ENCODE measurements around the gene GALNT18. TPM values are rescaled to one million over a fixed set of nuclear protein-coding genes. Genes with fewer than 3 reads are reported as not detected.

The GALNT18 gene
- total RNA-seq, 1 donor from 2014 or later = 5.5 TPM

DNA sequence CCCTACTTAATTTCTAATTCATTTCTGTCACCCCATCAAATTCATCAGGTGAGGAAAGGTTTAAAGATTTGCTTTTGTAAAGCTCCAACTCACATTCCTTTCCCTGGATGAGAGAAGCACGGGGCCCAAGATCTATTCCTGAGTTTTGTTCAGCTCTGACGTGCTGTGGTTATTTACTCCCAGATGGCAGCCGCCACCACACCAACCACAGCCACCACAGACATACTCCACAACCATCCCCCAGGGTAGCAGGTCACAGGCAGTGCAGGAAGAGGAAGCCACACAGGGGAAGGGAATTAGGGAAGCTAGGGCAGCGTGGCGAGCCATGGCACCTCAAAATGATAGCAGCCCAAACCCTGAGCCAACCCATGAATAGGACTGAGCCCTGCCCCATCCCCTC lies 205.3 kb downstream of the GALNT18 start:
- intact Hi-C loops (cut with micrococcal nuclease) = no loop called here
- no peak overlapping the region for H3K27ac Mint-ChIP-seq
- H3K4me3 Mint-ChIP-seq (ENCODE audit: low read depth) = no peak overlapping the region

DNA sequence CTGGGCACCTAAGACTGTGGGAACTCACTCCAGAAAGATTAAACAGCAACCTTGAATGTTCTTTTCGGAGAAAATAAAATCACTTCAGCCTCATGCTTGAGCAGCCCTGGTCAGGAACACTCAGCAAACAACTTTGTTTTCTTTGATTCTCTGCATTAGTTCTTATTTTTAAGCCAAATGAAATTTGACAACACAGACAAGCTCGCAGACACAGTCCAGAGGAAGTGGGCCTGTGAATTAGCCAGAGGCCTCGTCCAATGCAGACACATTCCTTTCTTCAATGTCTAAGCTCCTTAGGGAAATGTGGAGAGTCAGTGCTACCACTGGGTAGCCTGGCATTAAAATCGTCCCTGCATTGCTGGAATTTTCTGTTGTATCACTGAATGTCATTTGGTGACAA lies 205.9 kb downstream of the GALNT18 start:
- no peaks in the 10 kb centered on the region for H3K9me3 Mint-ChIP-seq
- intact Hi-C loops (cut with micrococcal nuclease) = no loop called here
- H3K36me3 Mint-ChIP-seq (ENCODE audit: low read depth) = no peaks in the 10 kb centered on the region
- no peak for DNase-seq (ENCODE audit: low spot score)
- peaks cover 12% of the 10 kb centered on the region for H3K27me3 Mint-ChIP-seq (ENCODE audit: low read depth)
- H3K4me3 Mint-ChIP-seq (ENCODE audit: low read depth) = no peak overlapping the region
- H3K4me1 Mint-ChIP-seq (ENCODE audit: low read depth) = peaks cover 4% of the 10 kb centered on the region
- H3K27ac Mint-ChIP-seq = no peak overlapping the region

More for the DNA sequence above, 205.3 kb downstream of the GALNT18 start:
- H3K27me3 Mint-ChIP-seq (ENCODE audit: low read depth) = peaks cover 12% of the 10 kb centered on the region
- no peaks in the 10 kb centered on the region for H3K36me3 Mint-ChIP-seq (ENCODE audit: low read depth)
- no peak for DNase-seq (ENCODE audit: low spot score)
- H3K9me3 Mint-ChIP-seq = no peaks in the 10 kb centered on the region
- H3K4me1 Mint-ChIP-seq (ENCODE audit: low read depth) = peaks cover 4% of the 10 kb centered on the region

DNA sequence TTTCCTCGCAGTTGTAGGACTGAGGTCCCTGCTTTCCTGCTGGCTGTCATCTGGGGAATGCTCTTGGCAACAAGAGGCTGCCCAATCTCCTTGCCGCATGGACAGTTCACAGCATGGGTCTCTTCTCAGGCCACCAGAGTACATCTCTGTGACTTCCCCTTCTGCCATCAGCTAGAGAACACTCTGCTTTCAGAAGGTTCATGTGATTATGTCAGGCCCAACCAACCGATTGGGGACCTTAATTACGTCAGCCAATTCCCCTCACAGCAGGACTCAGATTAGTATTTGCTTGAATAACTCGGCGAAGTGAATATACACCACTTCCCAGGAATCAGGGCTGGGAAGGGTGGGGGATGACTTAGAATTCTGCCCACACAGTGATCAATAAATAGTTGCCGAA lies 206.8 kb downstream of the GALNT18 start:
- Mint-ChIP-seq H3K4me3 (ENCODE audit: low read depth) (no peak overlapping the region), H3K36me3 (ENCODE audit: low read depth) (no peaks in the 10 kb centered on the region), H3K27me3 (ENCODE audit: low read depth) (peaks cover 12% of the 10 kb centered on the region), H3K4me1 (ENCODE audit: low read depth) (peaks cover 4% of the 10 kb centered on the region), H3K27ac (no peak overlapping the region), H3K9me3 (no peaks in the 10 kb centered on the region)
- intact Hi-C loops (cut with micrococcal nuclease) = no loop called here
- DNase-seq (ENCODE audit: low spot score) = no peak

DNA sequence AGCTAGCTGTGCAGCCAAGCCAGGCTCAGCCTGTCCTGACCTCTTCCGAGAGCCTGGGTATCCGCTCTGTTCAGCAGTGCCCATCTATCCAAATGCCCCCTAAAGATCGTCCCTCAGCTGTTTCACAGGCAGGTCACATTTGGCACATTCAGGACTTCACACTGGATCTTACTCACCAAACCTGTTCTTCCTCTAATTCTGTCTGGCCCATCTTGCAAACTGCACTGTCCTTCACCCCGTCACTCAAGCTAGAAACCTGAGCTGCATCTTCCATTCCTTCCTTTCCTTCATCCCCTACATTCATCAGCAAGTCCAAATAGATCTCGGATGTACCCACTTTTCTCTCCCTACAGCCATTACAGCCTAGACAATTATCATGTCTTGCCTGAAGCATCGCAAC lies 208.0 kb downstream of the GALNT18 start:
- Mint-ChIP-seq H3K27me3 (ENCODE audit: low read depth) (peaks cover 12% of the 10 kb centered on the region), H3K36me3 (ENCODE audit: low read depth) (no peaks in the 10 kb centered on the region), H3K27ac (no peak overlapping the region), H3K4me3 (ENCODE audit: low read depth) (no peak overlapping the region), H3K9me3 (no peaks in the 10 kb centered on the region), H3K4me1 (ENCODE audit: low read depth) (peaks cover 4% of the 10 kb centered on the region)
- DNase-seq (ENCODE audit: low spot score) = no peak
- intact Hi-C loops (cut with micrococcal nuclease) = no loop called here

DNA sequence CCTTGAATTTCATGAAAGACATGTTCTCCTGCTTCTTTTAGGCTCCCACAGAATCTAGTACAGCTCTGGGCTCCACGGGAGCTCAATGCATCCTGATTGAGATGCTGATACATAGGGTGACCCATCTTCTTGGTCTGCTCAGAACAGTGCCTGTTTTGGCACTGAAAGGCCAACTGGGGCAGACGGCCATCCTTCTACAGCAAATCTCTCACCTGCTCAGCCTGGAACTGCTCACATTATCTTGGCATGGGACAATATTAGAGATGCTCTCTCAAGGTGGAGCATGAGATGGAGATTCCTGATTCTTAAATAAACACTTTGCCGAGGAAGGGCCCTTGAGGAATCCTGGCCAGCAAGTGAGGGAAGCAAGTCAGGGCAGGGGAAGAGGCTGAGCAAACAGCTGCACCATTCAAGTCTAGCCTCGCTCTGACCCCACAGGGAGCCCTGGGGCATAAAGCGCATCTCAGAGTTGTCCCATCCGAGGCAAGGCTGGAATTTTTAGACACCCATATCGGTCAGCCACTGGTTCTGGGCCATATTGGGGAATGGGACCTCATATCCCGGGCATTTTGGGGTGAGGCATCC lies 210.3 kb downstream of the GALNT18 start:
- H3K9me3 Mint-ChIP-seq = no peaks in the 10 kb centered on the region
- intact Hi-C loops (cut with micrococcal nuclease) = no loop called here
- no peak overlapping the region for H3K4me3 Mint-ChIP-seq (ENCODE audit: low read depth)
- no peak overlapping the region for H3K27ac Mint-ChIP-seq
- peaks cover 4% of the 10 kb centered on the region for H3K27me3 Mint-ChIP-seq (ENCODE audit: low read depth)
- no peaks in the 10 kb centered on the region for H3K36me3 Mint-ChIP-seq (ENCODE audit: low read depth)
- DNase-seq (ENCODE audit: low spot score) = no peak
- H3K4me1 Mint-ChIP-seq (ENCODE audit: low read depth) = no peaks in the 10 kb centered on the region

DNA sequence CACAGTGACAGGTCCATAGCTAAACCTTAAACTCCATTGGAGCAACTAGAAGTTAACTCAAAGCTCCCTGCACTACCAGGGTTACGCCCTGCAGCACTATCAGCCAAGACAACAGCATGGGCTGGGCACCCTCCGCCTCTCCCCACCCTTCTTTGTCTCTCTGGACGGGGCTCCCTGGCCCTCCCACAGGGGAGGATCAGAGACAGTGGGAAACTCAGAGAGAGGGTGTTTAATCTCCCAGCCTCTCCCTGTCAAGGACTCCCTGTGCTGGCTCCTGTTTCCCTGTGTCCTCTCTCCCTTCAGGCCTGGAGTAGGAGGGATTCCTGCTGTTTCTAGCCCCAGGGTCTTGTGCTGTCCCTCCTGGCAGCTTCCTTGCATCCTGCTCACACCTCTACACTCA lies 211.9 kb downstream of the GALNT18 start:
- DNase-seq (ENCODE audit: low spot score) = no peak
- Mint-ChIP-seq H3K4me3 (ENCODE audit: low read depth) (no peak overlapping the region), H3K27ac (no peak overlapping the region), H3K36me3 (ENCODE audit: low read depth) (no peaks in the 10 kb centered on the region), H3K9me3 (no peaks in the 10 kb centered on the region), H3K4me1 (ENCODE audit: low read depth) (no peaks in the 10 kb centered on the region), H3K27me3 (ENCODE audit: low read depth) (no peaks in the 10 kb centered on the region)
- intact Hi-C loops (cut with micrococcal nuclease) = no loop called here

DNA sequence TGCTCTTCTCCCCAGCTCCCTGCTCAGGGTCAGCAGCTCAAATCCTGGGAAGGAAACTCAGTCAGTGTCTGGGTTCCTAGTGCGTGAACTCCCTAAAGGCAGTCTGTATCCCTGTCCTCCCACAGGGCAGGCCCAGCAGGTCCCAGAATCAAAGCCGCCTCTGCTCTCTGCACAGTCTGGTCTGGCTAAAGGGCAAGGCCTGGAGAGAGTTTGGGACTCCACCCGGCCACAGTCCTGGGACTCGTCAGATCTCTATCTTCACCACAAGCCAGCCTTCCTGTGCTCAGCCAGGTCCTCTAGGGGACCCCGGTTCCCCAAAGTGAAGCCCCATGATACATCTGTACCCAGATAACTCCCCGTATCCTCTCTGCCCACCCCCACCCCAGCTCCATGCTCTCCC lies 212.6 kb downstream of the GALNT18 start:
- Mint-ChIP-seq H3K4me3 (ENCODE audit: low read depth) (no peak overlapping the region), H3K4me1 (ENCODE audit: low read depth) (no peaks in the 10 kb centered on the region), H3K36me3 (ENCODE audit: low read depth) (no peaks in the 10 kb centered on the region), H3K9me3 (no peaks in the 10 kb centered on the region), H3K27me3 (ENCODE audit: low read depth) (no peaks in the 10 kb centered on the region), H3K27ac (no peak overlapping the region)
- no peak for DNase-seq (ENCODE audit: low spot score)
- intact Hi-C loops (cut with micrococcal nuclease) = no loop called here

DNA sequence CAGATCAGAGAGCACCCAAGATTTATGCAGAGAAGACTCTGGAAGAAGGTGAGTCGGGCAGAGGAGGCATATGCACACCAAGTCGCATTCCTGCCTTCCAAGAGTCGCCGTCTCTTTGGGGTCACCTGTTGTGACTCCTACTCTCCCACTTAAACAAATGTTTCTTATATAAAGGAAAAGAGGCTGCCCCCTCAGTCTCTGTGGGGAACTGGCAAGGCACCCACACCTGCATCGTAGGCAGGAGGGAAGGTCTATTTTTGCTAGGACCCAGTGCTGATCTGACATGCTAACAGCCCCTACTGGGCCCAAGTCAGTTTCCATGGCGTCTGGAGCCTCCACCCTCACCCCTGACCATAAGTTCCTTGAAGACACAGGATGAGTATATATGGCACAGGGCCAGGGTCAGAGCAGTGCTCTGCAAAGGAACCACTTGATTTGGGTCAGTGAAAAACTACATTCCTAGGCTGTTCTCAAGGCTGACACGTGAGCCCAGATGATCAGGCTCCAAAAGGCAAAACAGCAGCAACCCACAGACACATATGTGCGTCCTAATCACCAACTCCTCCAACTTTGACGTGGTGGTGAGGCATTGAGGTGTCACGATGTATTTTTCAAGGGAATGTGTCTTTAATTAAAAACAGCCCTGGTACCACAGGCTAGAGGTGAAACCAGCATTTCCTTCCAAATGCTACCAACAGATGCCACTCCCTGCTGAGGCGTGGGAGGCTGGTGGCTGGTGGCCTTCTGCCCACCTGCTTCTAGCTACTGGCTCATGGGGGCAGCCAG lies 213.2 kb downstream of the GALNT18 start:
- Mint-ChIP-seq H3K9me3 (no peaks in the 10 kb centered on the region), H3K27ac (no peak overlapping the region), H3K27me3 (ENCODE audit: low read depth) (no peaks in the 10 kb centered on the region), H3K4me1 (ENCODE audit: low read depth) (no peaks in the 10 kb centered on the region), H3K36me3 (ENCODE audit: low read depth) (no peaks in the 10 kb centered on the region), H3K4me3 (ENCODE audit: low read depth) (no peak overlapping the region)
- no peak for DNase-seq (ENCODE audit: low spot score)
- intact Hi-C loops (cut with micrococcal nuclease) = no loop called here

DNA sequence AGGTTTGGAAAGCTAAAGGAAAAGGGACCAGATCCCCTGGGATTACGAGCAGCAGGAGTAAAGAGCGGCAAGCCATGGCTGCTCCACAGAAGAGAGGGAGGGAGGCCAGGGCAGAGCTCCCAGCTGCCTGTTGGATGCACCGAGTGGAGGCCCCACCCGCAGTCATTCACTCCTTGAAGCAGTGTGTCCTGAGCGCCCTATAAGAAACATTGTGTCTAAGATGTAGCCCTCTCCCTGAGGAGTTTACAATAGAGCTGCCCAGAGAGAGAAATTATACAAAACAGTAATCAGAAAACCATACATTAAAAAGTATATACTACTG lies 214.1 kb downstream of the GALNT18 start:
- Mint-ChIP-seq H3K36me3 (ENCODE audit: low read depth) (no peaks in the 10 kb centered on the region), H3K9me3 (no peaks in the 10 kb centered on the region), H3K4me3 (ENCODE audit: low read depth) (no peak overlapping the region), H3K4me1 (ENCODE audit: low read depth) (no peaks in the 10 kb centered on the region), H3K27me3 (ENCODE audit: low read depth) (no peaks in the 10 kb centered on the region), H3K27ac (no peak overlapping the region)
- intact Hi-C loops (cut with micrococcal nuclease) = no loop called here
- DNase-seq (ENCODE audit: low spot score) = no peak

DNA sequence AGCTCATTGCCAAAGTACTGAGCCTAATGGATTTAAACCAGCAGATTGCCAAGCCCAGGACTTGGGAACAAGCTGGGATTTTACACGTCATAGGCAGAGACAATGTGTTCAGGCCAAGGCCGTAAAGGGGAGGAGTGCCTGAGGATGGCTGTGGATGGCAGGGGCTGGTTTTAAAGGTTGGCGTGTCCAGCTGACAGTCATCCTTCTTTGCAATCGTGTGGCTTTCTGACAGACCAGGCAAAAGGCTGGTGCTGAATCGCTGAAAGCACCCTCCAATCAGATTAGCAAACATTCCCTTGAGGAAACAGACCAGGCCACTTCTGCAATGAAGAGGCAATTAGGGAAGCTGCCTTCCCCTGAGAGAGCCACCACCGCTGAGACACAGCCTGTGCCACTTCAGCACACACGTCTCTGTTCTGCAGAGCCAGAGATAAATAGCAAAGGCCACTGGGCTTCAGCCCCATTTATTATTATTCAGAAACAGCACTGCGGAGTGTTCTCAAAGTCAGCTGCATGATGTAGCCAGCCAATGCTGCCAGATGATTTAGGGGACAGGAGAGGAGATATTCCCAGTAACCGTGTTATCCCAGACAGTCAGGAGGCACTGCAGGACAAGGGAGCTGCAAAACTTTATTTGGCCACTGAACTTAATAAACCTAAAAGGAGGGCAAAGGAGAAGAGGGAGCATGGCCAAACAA lies 214.6 kb downstream of the GALNT18 start:
- no peak overlapping the region for H3K27ac Mint-ChIP-seq

DNA sequence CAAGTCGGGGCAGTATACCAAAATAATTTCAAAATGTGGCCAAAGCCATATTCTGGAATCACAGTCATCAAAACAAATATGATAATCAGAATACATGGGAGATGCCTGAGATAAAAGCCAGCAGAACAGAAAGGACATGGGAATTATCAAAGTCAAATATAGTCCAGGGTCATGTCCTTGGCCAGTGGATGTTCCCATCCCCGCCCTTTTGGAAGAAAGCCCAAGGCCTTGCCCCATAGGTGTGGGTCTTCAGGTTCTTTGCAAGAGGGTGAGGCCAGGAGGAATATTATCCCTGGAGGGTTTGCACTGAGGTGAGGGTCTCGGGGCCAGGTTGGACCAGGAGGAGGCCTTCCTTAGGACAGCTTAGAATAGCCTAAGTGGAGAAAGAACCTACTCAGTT lies 215.2 kb downstream of the GALNT18 start:
- no peaks in the 10 kb centered on the region for H3K4me1 Mint-ChIP-seq (ENCODE audit: low read depth)
- H3K9me3 Mint-ChIP-seq = no peaks in the 10 kb centered on the region
- DNase-seq (ENCODE audit: low spot score) = no peak
- H3K4me3 Mint-ChIP-seq (ENCODE audit: low read depth) = no peak overlapping the region
- intact Hi-C loops (cut with micrococcal nuclease) = no loop called here
- H3K27ac Mint-ChIP-seq = no peak overlapping the region
- H3K27me3 Mint-ChIP-seq (ENCODE audit: low read depth) = no peaks in the 10 kb centered on the region
- no peaks in the 10 kb centered on the region for H3K36me3 Mint-ChIP-seq (ENCODE audit: low read depth)

More for the DNA sequence above, 214.6 kb downstream of the GALNT18 start:
- Mint-ChIP-seq H3K4me3 (ENCODE audit: low read depth) (no peak overlapping the region), H3K9me3 (no peaks in the 10 kb centered on the region), H3K4me1 (ENCODE audit: low read depth) (no peaks in the 10 kb centered on the region), H3K27me3 (ENCODE audit: low read depth) (no peaks in the 10 kb centered on the region), H3K36me3 (ENCODE audit: low read depth) (no peaks in the 10 kb centered on the region)
- no peak for DNase-seq (ENCODE audit: low spot score)
- intact Hi-C loops (cut with micrococcal nuclease) = no loop called here

DNA sequence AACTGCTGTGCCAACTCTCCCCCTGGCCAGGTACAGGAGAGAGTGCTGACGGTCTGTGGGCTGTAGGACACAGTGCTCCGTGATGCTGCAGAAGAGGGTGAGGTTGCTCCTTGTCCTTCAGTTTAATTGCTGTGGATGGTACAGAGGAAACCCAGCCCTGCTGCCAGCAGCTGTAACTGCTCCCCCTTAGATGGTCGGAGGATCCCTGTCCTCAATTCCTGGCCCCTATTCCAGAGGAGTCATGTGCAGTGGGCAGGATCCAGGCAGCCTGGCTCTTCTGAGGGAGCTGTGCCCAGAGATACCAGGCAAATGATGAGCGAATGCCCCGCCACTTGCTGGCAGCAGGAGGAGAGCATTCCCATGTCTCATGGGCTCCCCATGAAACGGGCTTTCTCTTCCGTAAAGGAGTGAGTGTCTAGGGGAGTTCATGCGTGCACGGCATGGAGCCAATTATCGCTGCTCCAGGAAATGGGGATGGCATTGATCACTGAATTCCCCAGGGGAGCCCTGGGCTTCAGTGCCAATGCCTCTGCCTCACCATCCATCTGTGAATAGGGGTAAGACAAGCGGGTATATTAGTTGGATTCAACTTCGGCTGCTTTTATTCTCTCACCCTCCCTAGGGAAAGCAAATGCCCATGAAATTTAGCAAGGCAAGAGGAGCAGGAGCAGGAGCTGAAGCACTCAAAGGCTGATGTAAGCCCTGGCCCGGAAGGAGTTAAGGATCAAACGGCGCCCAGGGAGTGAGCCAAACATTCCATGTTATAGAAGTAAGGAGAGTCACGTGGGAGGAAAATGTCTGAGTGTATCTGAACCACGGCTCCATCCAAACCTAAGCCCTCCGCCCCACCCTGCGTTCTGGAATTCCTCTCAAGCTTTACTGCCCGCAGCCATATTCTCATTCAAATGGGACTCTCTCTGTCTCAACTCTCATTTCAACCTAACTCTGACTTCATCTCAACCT lies 217.8 kb downstream of the GALNT18 start:
- intact Hi-C loops (cut with micrococcal nuclease) = no loop called here
- DNase-seq (ENCODE audit: low spot score) = no peak
- Mint-ChIP-seq H3K4me1 (ENCODE audit: low read depth) (no peaks in the 10 kb centered on the region), H3K4me3 (ENCODE audit: low read depth) (no peak overlapping the region), H3K36me3 (ENCODE audit: low read depth) (no peaks in the 10 kb centered on the region), H3K9me3 (no peaks in the 10 kb centered on the region), H3K27ac (no peak overlapping the region), H3K27me3 (ENCODE audit: low read depth) (no peaks in the 10 kb centered on the region)
